ENCODE data around the gene ITPR3. TPM values are rescaled to one million over a fixed set of nuclear protein-coding genes. Genes with fewer than 3 reads are reported as not detected.

ITPR3 gene
- total and polyA plus RNA-seq, 2 of the 13 experiments (the other 11 are each of a cell fraction or from before 2014, with no cell fraction given) = 3.8 to 21.4 TPM

DNA sequence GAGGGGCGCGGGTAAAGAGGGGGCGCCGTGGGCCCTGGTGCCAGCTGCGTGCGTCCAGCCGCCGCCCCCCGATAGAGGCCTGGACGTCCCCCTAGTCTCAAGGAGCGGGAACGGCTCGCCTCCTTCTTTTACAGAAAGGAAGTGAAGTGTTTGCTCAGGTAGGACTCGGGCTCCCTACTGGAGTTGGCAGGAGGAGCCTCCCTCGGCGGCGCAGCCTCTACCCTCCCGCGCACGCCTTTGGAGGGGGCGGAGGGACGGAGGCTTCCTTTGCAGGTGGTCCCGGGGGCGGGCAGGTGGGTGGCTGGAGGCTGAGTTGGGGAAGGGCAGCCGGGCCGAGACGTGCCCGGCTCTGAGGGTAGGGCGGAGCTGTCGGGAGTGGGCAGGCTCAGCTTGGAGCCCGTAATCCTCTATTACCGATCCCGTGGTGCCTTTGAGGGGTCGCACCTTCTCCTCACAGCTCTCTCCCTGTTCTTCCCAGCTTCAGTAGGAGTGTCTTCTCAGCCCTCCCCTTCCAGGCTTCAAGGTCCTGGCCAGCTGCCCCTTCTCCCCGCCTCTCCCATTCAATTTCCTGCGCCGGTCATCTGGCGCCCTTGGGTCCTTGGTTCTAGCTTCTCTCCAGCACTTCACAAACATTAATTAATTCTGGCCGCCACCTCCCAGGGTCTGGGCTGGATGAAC lies 728 bp downstream of the ITPR3 start (continued):
- no peak for TF ChIP-seq SIX4 (CRISPR knock-in tag; IDR thresholded peaks at IDR 0.05)
- TF ChIP-seq ZNF446 (CRISPR knock-in tag; IDR thresholded peaks at IDR 0.05) = no peak
- 0 out of 2 replicates have a peak, but pooled peaks have one; percentile 17 for TF ChIP-seq ZMYM2 (CRISPR knock-in tag; IDR thresholded peaks at IDR 0.05)
- TF ChIP-seq NKX3-1 (CRISPR knock-in tag; IDR thresholded peaks at IDR 0.05) = no peak
- TF ChIP-seq ZFP36L2 (CRISPR knock-in tag; IDR thresholded peaks at IDR 0.05) = no peak
- no peak for TF ChIP-seq ZC3H4 (CRISPR knock-in tag; IDR thresholded peaks at IDR 0.05; ENCODE audit: borderline replicate concordance)
- no peak for TF ChIP-seq HHEX (CRISPR knock-in tag; IDR thresholded peaks at IDR 0.05)
- TF ChIP-seq, protein P1, sequence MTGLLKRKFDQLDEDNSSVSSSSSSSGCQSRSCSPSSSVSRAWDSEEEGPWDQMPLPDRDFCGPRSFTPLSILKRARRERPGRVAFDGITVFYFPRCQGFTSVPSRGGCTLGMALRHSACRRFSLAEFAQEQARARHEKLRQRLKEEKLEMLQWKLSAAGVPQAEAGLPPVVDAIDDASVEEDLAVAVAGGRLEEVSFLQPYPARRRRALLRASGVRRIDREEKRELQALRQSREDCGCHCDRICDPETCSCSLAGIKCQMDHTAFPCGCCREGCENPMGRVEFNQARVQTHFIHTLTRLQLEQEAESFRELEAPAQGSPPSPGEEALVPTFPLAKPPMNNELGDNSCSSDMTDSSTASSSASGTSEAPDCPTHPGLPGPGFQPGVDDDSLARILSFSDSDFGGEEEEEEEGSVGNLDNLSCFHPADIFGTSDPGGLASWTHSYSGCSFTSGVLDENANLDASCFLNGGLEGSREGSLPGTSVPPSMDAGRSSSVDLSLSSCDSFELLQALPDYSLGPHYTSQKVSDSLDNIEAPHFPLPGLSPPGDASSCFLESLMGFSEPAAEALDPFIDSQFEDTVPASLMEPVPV (CRISPR knock-in tag; IDR thresholded peaks at IDR 0.05) = no peak
- TF ChIP-seq ASH2L (IDR thresholded peaks at IDR 0.05; ENCODE audit: insufficient read length, low read depth, low read length) = peak; percentile 27
- TF ChIP-seq, protein P2, sequence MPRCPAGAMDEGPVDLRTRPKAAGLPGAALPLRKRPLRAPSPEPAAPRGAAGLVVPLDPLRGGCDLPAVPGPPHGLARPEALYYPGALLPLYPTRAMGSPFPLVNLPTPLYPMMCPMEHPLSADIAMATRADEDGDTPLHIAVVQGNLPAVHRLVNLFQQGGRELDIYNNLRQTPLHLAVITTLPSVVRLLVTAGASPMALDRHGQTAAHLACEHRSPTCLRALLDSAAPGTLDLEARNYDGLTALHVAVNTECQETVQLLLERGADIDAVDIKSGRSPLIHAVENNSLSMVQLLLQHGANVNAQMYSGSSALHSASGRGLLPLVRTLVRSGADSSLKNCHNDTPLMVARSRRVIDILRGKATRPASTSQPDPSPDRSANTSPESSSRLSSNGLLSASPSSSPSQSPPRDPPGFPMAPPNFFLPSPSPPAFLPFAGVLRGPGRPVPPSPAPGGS (CRISPR knock-in tag; IDR thresholded peaks at IDR 0.05) = no peak
- no peak for TF ChIP-seq ZZZ3 (CRISPR knock-in tag; IDR thresholded peaks at IDR 0.05; ENCODE audit: borderline replicate concordance)
- no peak for TF ChIP-seq ZFX (CRISPR knock-in tag; IDR thresholded peaks at IDR 0.05; ENCODE audit: low read depth)
- TF ChIP-seq, protein P3, sequence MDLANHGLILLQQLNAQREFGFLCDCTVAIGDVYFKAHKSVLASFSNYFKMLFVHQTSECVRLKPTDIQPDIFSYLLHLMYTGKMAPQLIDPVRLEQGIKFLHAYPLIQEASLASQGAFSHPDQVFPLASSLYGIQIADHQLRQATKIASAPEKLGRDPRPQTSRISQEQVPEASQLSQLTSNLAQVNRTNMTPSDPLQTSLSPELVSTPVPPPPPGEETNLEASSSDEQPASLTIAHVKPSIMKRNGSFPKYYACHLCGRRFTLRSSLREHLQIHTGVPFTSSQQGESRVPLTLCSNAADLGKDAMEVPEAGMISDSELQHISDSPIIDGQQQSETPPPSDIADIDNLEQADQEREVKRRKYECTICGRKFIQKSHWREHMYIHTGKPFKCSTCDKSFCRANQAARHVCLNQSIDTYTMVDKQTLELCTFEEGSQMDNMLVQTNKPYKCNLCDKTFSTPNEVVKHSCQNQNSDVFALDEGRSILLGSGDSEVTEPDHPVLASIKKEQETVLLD (CRISPR knock-in tag; IDR thresholded peaks at IDR 0.05; ENCODE audit: low read depth) = no peak
- no peak for TF ChIP-seq HNRNPH1 (optimal IDR thresholded peaks at IDR 0.05; ENCODE audit: low read depth, low read length)
- no peak for TF ChIP-seq NFE2 (CRISPR knock-in tag; IDR thresholded peaks at IDR 0.05)
- TF ChIP-seq, protein P4, sequence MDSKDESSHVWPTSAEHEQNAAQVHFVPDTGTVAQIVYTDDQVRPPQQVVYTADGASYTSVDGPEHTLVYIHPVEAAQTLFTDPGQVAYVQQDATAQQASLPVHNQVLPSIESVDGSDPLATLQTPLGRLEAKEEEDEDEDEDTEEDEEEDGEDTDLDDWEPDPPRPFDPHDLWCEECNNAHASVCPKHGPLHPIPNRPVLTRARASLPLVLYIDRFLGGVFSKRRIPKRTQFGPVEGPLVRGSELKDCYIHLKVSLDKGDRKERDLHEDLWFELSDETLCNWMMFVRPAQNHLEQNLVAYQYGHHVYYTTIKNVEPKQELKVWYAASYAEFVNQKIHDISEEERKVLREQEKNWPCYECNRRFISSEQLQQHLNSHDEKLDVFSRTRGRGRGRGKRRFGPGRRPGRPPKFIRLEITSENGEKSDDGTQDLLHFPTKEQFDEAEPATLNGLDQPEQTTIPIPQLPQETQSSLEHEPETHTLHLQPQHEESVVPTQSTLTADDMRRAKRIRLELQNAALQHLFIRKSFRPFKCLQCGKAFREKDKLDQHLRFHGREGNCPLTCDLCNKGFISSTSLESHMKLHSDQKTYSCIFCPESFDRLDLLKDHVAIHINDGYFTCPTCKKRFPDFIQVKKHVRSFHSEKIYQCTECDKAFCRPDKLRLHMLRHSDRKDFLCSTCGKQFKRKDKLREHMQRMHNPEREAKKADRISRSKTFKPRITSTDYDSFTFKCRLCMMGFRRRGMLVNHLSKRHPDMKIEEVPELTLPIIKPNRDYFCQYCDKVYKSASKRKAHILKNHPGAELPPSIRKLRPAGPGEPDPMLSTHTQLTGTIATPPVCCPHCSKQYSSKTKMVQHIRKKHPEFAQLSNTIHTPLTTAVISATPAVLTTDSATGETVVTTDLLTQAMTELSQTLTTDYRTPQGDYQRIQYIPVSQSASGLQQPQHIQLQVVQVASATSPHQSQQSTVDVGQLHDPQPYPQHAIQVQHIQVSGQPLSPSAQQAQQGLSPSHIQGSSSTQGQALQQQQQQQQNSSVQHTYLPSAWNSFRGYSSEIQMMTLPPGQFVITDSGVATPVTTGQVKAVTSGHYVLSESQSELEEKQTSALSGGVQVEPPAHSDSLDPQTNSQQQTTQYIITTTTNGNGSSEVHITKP (CRISPR knock-in tag; IDR thresholded peaks at IDR 0.05; ENCODE audit: low read depth) = peak; percentile 13; the same call in 1 of the 2 replicates
- 0 out of 2 replicates have a peak, but pooled peaks have one; percentile 15 for TF ChIP-seq ZBTB7B (CRISPR knock-in tag; IDR thresholded peaks at IDR 0.05)
- TF ChIP-seq, protein P5, sequence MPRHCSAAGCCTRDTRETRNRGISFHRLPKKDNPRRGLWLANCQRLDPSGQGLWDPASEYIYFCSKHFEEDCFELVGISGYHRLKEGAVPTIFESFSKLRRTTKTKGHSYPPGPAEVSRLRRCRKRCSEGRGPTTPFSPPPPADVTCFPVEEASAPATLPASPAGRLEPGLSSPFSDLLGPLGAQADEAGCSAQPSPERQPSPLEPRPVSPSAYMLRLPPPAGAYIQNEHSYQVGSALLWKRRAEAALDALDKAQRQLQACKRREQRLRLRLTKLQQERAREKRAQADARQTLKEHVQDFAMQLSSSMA (CRISPR knock-in tag; IDR thresholded peaks at IDR 0.05) = no peak
- no peak for TF ChIP-seq SYNCRIP (IDR thresholded peaks at IDR 0.05; ENCODE audit: insufficient read depth, low read depth, low read length)

All from HepG2 (cell line).